Inflammatory macrophage treated with lipopolysaccharide for 1 hour (primary cell): ENCODE data around the gene SYNE4.
"Not testable (repeated sequence)": the region's sequence is repeated elsewhere in the genome, so short reads cannot be mapped to it uniquely, and the experiment has no call there.

Experiments used
- DNase-seq, 2 donors: peaks; one replicate each; pipeline ENCODE4 v3.0.0-alpha.2; 2020 to 2022

Gene SYNE4

DNA sequence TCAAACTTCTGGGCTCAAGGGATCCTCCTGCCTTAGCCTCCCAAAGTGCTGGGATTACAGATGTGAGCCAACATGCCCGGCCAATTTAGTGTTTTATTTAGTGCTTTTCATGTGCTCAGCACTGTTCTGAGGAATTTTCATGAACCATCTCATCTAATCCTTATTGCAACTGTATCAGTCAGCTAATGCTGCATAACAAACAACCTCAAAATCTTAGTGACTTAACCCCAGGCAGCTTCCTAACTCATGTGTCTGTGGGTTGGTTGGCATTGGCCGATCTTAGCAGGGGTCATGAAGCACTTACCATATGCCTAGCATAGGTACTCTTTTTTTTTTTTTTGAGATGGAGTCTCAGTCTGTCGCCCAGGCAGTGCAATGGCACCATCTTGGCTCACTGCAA is 19.8 kb downstream of the SYNE4 start:
- no peak for DNase-seq

DNA sequence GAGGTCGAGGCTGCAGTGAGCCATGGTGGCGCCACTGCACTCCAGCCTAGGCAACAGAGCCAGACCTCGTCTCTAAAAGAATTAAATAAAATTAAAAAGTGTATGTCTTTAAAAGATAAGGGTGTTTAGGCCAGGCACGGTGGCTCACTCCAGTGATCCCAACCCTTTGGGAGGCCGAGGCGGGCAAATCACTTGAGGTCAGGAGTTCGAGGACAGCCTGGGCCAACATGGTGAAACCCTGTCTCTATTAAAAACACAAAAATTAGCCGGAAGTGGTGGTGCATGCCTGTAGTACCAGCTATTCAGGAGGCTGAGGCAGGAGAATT is 21.1 kb downstream of the SYNE4 start:
- DNase-seq, result no peak

DNA sequence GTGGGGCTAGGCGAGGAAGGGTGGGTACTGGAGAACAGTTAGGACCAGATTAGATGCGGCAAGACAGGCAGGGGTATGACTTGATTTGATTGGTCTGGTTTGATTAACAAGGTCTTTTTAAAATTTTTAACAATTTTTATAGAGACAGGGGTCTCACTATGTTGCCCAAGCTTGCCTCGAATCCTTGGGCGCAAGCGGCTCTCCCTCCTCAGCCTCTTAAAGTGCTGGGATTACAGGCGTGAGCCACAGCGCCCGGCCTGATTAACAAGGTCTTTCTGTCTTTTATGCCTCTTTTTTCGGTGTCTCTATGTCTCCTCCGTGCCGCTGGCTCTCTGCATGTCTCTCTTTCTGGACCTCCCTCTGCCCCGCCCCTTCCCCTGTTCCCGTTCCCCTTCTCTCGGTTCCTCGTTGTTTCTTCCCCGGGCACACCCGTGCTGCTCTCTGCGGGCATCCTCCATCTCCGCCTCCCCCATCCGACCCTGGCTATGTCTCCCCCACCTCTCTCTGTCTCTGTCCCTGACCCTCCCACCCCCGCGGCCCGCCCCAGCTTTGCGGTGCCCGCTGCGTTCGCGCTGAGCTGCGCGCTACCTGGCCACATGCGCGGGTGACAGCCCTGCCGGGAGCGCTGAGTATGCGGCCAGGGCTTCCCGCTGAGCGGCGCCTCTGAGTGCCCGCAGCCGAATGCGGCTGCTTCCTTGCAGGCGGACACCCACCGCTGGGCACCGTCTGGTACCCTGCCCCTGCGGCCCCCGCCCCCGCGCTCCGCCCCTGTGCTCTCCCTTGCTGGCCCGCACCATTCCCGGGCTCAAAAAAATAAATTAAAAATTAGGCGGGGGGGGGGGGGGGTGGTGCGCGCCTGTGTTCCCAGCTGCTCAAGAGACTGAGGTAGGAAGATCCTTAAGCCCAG is 21.7 kb downstream of the SYNE4 start:
- peak in 1 of 2 donors; percentile 63 for DNase-seq

DNA sequence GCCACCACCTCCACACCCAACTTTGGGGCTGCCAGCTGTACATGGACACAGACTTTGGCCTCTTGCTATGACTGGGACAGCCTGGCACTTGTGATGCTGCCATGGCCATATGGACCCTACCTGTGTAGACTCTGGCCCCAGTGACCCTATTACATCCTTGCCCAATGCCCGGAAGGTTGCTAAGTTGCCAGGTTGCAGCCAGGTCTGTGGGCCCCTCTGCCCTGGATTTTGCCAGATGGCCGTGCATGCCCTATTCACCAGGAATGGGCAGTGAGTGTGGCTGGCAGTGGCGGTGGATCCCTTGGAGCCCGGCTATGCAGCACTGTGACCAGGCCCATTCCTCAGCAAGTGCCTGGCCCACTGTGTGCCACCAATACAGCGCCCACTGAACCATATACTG is 22.5 kb downstream of the SYNE4 start:
- no peak for DNase-seq

DNA sequence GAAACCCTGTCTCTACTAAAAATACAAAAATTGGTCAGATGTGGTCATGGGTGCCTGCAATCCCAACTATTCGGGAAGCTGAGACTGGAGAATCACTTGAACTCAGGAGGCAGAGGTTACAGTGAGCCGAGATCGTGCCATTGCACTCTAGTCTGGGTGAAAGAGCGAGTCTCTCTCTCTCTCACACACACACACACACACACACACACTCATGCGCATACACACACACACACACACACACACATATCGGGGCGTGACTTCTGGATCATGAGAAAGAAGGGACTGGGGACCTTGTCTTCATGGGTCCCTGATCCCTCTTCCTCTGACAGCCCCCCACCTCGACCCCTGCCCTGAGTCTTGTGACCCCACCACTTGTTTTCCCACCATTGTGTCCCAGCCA is 25.4 kb downstream of the SYNE4 start:
- no peak for DNase-seq

DNA sequence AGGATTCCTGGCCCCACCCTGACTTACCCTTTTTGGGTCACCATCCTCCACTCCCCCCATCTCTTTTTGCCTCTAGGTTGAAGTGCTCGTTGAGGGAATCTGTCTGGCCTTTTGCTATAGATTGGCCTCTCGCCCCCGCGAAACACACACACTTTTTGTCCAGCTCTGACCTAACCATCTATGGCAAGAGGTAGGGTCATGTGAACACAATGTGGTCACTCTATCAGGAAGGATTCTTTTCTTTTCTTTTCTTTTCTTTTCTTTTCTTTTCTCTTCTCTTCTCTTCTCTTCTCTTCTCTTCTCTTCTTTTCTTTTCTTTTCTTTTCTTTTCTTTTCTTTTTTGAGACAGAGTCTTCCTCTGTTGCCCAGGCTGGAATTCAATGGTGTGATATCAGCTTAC is 27.6 kb downstream of the SYNE4 start:
- not testable (repeated sequence) for DNase-seq

DNA sequence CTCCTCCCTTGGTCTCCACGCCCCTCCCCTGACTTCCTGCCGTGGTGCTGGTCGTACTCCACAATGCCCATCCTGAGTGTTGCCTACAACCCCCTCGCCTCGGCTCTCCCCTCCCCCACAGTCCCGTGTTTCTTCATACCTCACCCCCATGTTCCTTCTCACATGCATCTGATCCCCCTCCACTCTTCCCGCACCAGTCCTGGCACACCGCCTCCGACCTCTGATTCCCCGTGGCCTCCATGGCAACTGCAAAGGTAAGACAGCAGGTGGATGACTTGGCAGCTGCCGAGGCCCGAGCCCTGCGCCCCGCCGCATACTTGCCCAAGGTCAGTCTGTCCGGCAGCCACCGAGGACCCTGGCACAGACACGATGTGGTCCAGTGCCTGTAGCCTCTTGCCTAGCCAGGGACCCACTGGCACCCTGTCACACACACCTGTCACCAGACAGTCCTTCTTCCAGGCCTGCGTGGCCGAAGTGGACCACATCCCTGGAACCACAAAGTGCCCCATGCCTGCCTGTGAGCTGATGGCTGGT is 29.7 kb downstream of the SYNE4 start:
- DNase-seq, result no peak

DNA sequence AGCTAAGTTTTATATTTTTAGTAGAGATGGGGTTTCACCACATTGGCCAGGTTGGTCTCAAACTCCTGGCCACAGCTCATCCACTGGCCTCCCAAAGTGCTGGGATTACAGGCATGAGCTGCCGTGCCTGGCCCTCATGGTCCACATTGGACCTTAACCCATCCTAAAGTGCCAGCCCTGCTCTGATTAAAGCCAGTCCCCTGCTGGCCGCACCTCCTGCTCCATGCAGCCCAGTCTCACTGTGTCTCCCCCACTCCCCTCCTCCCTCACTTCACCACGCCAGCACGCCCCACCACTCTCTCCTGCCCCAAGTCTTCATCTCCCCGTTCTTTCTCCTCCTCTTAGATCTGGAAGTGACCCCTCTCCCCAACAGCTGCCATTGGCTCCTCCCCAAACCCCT is 30.3 kb downstream of the SYNE4 start:
- DNase-seq, result no peak

DNA sequence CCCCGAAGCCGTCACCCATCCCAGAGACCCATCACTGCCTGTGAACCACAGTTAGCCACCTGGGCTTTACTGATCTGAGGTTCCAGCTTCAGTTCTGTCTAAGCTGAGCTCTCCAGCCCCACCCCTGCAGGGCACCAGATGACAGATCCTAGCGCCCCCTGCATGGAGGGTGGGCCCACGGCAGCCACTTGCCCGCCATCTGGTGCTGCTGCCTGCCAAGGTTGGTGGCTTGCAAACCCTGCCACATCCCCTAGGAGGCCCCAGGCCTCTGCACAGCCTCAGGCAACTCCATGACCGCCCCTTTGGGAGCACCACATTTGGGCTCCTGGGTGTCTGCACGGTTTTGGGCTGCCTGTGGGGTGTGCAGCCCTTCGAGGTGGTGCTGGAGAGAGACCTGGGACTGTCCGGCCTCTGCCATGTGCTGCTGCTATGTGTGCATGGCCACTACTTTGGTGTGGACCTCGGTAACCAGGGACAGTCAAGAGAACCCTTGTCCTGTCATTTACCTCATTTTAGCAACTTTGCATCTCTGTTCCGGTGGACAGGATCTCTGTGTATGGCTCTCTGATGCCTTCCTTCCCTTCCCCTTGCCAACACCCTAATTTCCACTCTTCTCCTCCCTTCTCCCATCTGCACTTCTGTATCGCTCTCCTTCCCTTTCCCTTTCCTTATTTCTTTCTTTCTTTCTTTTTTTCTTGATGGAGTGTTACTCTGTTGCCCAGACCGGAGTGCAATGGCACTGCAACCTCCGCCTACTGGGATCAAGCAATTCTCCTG is 31.0 kb downstream of the SYNE4 start:
- peak in 1 of 2 donors; percentile 27 for DNase-seq

DNA sequence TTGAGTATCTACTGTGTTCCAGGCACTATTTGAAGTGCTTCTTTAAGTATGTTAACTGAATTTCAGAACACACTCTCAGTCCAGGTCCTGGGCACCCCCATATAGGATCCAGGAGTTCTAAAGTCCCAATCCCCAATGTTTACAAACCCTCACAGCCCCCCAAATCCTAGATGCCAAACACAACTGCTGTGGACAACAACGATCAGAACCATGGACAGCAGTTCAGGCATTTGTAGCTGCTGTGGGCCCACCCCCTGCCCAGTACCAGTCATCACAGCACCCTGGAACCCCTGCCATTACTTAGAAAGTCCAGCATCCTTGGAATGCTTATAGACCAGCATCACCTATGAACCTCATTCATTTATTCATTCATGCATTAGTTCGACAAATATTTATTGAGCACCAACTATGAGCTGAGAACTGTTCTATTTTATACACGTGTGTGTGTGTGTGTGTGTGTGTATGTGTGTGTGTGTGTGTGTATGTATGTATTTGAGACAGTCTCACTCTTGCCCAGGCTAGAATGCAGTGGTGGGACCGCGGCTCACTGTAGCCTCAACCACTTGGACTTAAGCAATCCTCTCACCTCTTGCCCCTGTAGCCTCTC is 32.9 kb downstream of the SYNE4 start:
- no peak for DNase-seq

DNA sequence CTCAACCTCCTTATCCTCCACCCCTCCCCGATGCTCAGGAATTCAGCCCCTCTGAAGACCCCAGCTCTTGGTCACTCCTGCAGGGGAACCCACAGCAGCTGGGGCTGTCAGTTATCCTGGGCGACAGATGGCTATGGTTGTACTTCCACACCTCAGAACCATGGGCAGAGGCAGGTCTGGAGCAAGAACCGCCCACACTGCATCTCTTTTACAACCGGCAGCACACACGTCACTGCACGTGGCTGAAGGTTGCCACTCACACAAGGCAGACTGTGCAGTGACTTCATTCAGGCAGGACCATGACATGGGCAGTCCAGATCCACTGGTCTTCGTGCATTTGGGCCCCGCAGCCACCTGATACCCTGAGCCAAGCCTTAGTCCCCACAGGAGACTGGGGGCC is 35.1 kb downstream of the SYNE4 start:
- peak in 1 of 2 donors; percentile 60 for DNase-seq

DNA sequence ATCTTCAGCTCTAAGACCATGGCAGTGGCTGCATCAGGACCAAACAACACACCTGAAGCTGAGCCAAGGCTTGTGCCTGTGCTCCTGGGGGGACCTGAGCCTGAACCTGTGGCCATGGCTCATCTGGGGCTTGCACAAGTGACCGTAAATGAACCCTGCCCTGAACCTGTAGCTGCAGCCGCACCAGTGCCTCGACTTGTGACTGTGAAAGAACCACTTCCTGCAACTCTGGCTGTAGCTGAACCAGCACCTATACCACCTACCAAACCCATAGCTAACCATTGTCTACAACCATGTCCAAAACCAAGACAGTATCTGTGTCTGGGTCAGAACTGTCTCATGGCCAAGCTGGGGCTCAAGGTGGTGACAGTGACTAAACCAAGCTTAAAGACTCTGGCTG is 41.8 kb downstream of the SYNE4 start:
- no peak for DNase-seq

DNA sequence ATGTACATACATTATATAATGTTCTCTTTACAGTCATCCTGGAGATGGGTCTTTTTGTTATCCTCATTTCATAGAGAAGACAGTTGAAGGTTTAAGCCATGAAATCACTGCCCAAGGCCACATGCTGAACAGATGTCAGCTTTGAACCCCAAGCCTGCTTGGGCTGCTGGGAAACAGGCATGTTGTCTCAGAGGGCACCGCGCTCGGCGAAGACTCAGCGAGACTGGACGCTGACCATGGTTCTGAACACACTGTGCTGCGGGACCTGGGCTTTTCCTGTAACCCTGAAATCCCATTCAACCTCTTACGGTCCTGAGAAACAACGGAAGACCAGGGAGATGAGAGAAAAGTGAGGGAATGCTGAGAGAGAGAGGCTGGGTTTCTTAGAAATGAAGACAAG is 45.1 kb downstream of the SYNE4 start:
- DNase-seq, result peak in 1 of 2 donors; percentile 65

DNA sequence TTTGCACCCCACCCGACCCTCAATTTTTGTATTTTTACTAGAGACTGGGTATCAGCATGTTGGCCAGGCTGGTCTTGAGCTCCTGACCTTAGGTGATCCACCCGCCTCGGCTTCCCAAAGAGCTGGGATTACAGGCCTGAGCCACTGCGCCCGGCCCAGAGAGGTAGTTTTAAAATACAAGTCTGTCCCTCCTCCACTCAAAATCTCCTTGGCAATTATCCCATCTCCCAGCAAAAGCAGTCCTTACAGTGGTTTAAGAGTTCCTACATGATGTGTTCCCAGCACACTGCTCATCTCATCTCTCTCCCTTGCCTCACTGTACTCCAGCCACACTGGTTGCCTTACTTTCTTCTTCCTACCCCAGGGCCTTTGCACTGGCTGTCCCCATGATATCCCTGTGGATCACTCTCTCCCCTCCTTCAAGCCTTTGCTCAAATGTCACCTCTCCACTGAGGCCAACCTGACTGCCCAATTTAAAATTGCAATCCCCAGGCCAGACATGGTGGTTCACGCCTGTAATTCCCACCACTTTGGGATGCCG is 48.1 kb downstream of the SYNE4 start:
- DNase-seq, result no peak

DNA sequence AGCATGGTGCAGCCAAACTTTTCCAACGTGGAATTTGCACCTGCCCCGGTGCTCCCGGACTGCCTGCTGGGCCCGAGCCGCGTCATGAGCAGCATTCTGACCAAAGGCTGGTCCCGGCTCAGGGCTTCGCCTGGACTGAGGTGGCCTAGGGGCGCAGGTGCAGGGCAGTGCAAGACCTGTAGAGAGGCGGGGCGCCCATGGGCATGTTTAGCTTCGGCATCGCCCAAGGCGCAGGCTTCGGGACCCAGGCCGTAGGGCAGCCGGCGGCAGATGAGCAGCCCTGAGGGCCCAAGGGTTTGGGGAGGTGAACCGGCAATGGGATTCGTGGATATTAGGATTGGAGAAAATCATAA is 48.7 kb downstream of the SYNE4 start:
- no peak for DNase-seq

DNA sequence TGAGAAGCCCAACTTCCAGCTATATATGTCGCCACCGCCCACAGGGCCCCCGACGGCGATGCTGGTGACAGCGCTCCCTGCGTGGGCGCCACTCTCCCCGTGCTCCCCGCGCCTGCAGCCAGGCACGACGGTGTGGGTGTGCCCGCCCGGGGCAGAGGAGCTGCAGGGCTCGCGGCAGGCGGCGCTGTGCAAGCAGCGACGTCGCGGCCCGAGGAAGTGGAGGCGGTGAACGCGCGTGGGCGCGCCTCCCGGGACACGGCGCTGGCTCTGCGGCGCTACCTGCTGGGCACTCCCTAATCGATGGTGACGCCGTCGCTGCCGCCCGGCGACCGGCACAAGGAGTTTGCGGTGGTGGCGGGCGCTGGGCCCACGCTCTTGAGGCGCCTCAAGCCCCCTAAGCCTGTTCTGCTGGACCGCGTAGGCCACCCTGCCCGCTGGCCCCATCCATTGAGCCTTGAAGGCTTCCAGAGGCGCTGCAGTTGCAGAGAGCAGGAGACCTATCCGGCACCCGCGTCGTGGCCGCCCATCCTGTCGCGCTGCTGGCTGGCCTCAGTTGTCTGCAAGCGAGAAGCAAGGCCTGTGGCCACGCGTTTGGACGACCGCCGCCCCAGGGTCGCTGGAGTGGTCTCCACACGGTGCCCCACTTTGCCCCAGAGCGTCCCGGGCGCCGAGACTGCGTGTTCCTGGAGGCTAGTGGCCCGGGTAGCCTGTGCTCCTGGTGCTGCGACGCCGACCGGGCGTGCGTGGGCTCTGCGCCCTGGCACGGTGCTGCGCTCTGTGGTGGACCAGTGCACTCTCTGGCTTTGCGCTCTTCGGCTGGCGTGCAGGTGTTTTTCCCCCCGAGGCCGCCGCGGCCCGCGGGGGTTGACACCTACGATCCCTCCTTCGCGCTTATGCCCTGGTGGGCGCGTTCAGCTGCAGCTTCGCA is 49.3 kb downstream of the SYNE4 start:
- peak; percentile 72 to 84 for DNase-seq

DNA sequence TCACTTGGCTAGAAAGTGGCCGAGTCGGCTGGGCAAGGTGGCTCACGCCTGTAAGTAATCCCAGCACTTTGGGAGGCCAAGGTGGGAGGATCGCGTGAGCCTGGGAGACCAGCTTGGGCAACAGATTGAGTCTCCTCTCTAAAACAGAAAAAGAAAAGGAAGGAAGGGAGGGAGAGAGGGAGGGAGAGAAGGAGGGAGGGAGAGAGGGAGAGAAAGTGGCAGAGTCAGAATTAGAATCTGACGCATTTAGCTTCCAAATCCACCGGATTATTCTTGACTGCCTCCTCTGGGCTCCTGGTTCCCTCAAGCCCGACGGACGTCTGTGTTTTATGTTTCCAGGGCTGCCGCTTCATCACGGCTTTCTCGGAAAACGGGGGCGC is 50.0 kb downstream of the SYNE4 start:
- no peak for DNase-seq

DNA sequence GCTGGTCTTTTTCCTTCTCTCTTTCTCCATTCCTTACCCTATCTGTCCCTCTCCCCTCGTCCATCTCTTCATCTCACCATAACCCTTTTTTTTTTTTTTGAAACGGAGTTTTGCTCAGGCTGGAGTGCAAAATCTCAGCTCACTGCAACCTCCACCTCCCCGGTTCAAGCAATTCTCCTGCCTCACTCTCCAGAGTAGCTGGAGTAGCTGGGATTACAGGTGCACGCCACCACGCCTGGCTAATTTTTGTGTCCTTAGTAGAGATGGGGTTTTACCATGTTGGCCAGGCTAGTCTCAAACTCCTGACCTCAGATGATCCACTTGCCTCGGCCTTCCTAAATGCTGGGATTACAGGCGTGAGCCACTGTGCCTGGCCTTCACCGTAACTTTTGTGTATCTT is 51.2 kb downstream of the SYNE4 start:
- not testable (repeated sequence) for DNase-seq

DNA sequence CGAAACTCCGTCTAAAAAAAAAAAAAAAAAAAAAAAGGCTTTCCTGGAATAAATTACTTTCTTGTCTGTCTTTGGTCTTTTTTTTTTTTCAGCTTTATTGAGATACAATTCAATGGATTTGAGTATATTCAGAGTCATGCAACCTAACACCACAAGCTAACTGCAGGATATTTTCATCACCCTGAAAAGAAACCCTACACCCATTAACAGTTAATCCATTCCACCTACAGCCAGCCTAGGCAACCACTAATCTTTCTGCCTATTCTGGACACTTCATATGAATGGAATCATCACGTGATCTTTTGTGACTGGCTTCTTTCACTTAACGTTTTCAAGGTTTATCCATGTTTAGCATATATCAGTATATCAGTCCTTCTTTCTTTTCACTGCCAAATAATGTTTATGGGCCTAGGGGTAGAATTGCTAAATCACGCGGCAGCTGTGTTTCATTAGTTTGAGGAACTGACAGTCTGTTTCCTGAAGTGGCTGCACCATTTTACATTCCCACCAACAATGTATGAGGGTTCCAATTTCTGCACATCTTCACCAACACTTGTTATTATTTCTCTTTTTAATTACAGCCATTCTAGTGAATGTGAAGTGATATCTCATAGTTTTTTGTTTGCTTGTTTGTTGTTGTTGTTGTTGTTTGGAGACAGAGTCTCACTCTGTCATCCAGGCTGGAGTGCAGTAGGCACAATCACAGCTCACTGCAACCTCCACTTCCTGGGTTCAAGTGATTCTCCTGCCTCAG is 52.6 kb downstream of the SYNE4 start:
- DNase-seq, result peak in 1 of 2 donors; percentile 8
